Small intestine (tissue), 7 donors: Measurements from ENCODE around the gene COL25A1. TPM values are rescaled to one million over a fixed set of nuclear protein-coding genes. Genes with fewer than 3 reads are reported as not detected.

Experiments used
- DNase-seq, 2 donors: peaks; one replicate each; pipeline versions ENCODE4 v3.0.0 to v3.0.0-alpha.2; 2013
- FAIRE-seq: peaks from 2 replicates; lab custom pipeline; 2012; peaks lifted over from hg19 to GRCh38; lab: Jason Lieb, UNC
- H3K27ac ChIP-seq, 3 donors: one replicate each; pipeline ENCODE4 v1.5.1; 2013; ENCODE audit warnings: low read length in 2 of 3, mild to moderate bottlenecking in 2 of 3, control low read depth in 1 of 3, inconsistent platforms in 1 of 3, low read depth in 1 of 3, moderate library complexity in 1 of 3
- H3K27me3 ChIP-seq, 3 donors: one replicate each; pipeline ENCODE4 v1.6.1; 2013; ENCODE audit warnings: low read length in 3 of 3, inconsistent platforms in 1 of 3; ENCODE audit not compliant: control insufficient read depth in 3 of 3, insufficient read depth in 3 of 3
- H3K36me3 ChIP-seq, 3 donors: one replicate each; pipeline ENCODE4 v1.6.1; 2013; ENCODE audit warnings: low read length in 3 of 3, inconsistent platforms in 1 of 3, low read depth in 1 of 3, mild to moderate bottlenecking in 1 of 3, moderate library complexity in 1 of 3; ENCODE audit not compliant: control insufficient read depth in 3 of 3, insufficient read depth in 2 of 3
- H3K4me1 ChIP-seq, 3 donors: one replicate each; pipeline ENCODE4 v1.6.1; 2013; ENCODE audit warnings: low read length in 2 of 3, inconsistent platforms in 1 of 3, low read depth in 1 of 3, mild to moderate bottlenecking in 1 of 3, moderate library complexity in 1 of 3; ENCODE audit not compliant: control insufficient read depth in 3 of 3, insufficient read depth in 2 of 3
- H3K4me3 ChIP-seq, 3 donors: one replicate each; pipeline ENCODE4 v1.5.1; 2013; ENCODE audit warnings: low read length in 3 of 3, control low read depth in 1 of 3, inconsistent platforms in 1 of 3, low read depth in 1 of 3, mild to moderate bottlenecking in 1 of 3, moderate library complexity in 1 of 3
- H3K9me3 ChIP-seq, 2 donors: one replicate each; pipeline ENCODE4 v1.6.1; 2013; ENCODE audit warnings: low read depth in 1 of 2, low read length in 1 of 2; ENCODE audit not compliant: control insufficient read depth in 2 of 2, insufficient read depth in 1 of 2
- WGBS, 3 donors: extraction: QIAGEN DNeasy Blood & Tissue Kit; methylation state at CpG; one replicate each; pipeline ENCODE4 v1.1.7; 2013; 5-methylcytosine and 5-hydroxymethylcytosine counted together
- polyA plus RNA-seq, 4 donors: library from polyadenylated mRNA; stranded (reverse) in 3 of 4; unstranded in 1 of 4; fragments of 200-250 nt in 3 of 4; fragments of 120-200 nt in 1 of 4; gene quantifications; one replicate each; pipeline versions ENCODE4 v1.2.1 to v1.2.3, GENCODE V29; 2013
- donor health status: healthy with polysubstance abuse.
- donor health status: control.
- donor health status: control.
- donor health status: Bipolar disorder and iron deficiency.
- donor health status: healthy.

The COL25A1 gene
- polyA plus RNA-seq, 4 donors: 0.24 to 6.2 (median 2.5) TPM

- Histone ChIP-seq H3K36me3 (no peaks in the 10 kb centered on the region), H3K4me3 (no peak overlapping the region), H3K9me3 (peaks cover 0 to 19% of the 10 kb centered on the region in 2 donors), H3K27ac (no peak overlapping the region), H3K4me1 (peaks cover 0 to 8% (median 2%) of the 10 kb centered on the region in 3 donors), H3K27me3 (no peaks in the 10 kb centered on the region)
- FAIRE-seq (no peak), DNase-seq (no peak)
- 85 to 90% (median 89%) methylated on average over 5 of the region's 5 CpGs for WGBS, 3 donors
Measured at GRCh38 chr4:109016200-109016599, 286.3 kb downstream of the COL25A1 start.

- FAIRE-seq (no peak), DNase-seq (peak in 1 of 2 donors; percentile 14)
- Histone ChIP-seq H3K4me3 (no peak overlapping the region), H3K36me3 (no peaks in the 10 kb centered on the region), H3K27ac (peak overlapping the region in 1 of 3 donors; percentile 45), H3K9me3 (peaks cover 0 to 14% of the 10 kb centered on the region in 2 donors), H3K4me1 (peaks cover 0 to 8% (median 2%) of the 10 kb centered on the region in 3 donors), H3K27me3 (no peaks in the 10 kb centered on the region)
- WGBS, 3 donors: 23 to 31% (median 27%) methylated on average over 2 of the region's 2 CpGs
Measured at GRCh38 chr4:109015413-109015810, 287.0 kb downstream of the COL25A1 start.

GRCh38 chr4:109014593-109015412 lies 287.7 kb downstream of the COL25A1 start:
- FAIRE-seq: no peak
- WGBS, 3 donors: 21 to 80% (median 44%) methylated on average over 11 of the region's 11 CpGs
- Histone ChIP-seq H3K4me3 (no peak overlapping the region), H3K9me3 (peaks cover 0 to 14% of the 10 kb centered on the region in 2 donors), H3K36me3 (no peaks in the 10 kb centered on the region), H3K27ac (peak overlapping the region in 1 of 3 donors; percentile 45), H3K27me3 (no peaks in the 10 kb centered on the region), H3K4me1 (peaks cover 0 to 8% (median 2%) of the 10 kb centered on the region in 3 donors)
- peak; percentile 24 to 79 for DNase-seq

GRCh38 chr4:109012286-109012880 lies 290.1 kb downstream of the COL25A1 start:
- Histone ChIP-seq H3K27me3 (no peaks in the 10 kb centered on the region), H3K4me1 (peaks cover 0 to 8% (median 2%) of the 10 kb centered on the region in 3 donors), H3K9me3 (peaks cover 0 to 14% of the 10 kb centered on the region in 2 donors), H3K4me3 (no peak overlapping the region), H3K36me3 (no peaks in the 10 kb centered on the region), H3K27ac (no peak overlapping the region)
- DNase-seq (no peak), FAIRE-seq (no peak)
- 94 to 97% (median 94%) methylated on average over 30 to 37 of the region's 37 CpGs for WGBS, 3 donors

- no peak for DNase-seq
- Histone ChIP-seq H3K9me3 (peaks cover 0 to 6% of the 10 kb centered on the region in 2 donors), H3K27ac (no peak overlapping the region), H3K27me3 (no peaks in the 10 kb centered on the region), H3K36me3 (no peaks in the 10 kb centered on the region), H3K4me3 (no peak overlapping the region), H3K4me1 (peaks cover 0 to 8% (median 2%) of the 10 kb centered on the region in 3 donors)
- FAIRE-seq: no peak
- WGBS, 3 donors: 83 to 91% (median 89%) methylated on average over 3 of the region's 3 CpGs
Measured at GRCh38 chr4:109011241-109012026, 291.0 kb downstream of the COL25A1 start.

- DNase-seq (no peak), FAIRE-seq (peak; percentile 19)
- H3K36me3 ChIP-seq: no peaks in the 10 kb centered on the region
- no peaks in the 10 kb centered on the region for H3K9me3 ChIP-seq
- H3K27me3 ChIP-seq: no peaks in the 10 kb centered on the region
- H3K27ac ChIP-seq: no peak overlapping the region
- H3K4me3 ChIP-seq: no peak overlapping the region
- H3K4me1 ChIP-seq: peaks cover 0 to 5% (median 0%) of the 10 kb centered on the region in 3 donors
- 40 to 83% (median 73%) methylated on average over 2 of the region's 2 CpGs for WGBS, 3 donors
Measured at GRCh38 chr4:109010521-109010920, 291.9 kb downstream of the COL25A1 start.

GRCh38 chr4:109009909-109010308 lies 292.5 kb downstream of the COL25A1 start:
- H3K27ac ChIP-seq: no peak overlapping the region
- no peaks in the 10 kb centered on the region for H3K36me3 ChIP-seq
- H3K4me3 ChIP-seq: no peak overlapping the region
- no peaks in the 10 kb centered on the region for H3K9me3 ChIP-seq
- 0 to 16% (median 5%) methylated on average over 1 of the region's 1 CpG for WGBS, 3 donors
- DNase-seq (peak; percentile 9 to 20), FAIRE-seq (no peak)
- H3K4me1 ChIP-seq: peaks cover 0 to 4% (median 0%) of the 10 kb centered on the region in 3 donors
- H3K27me3 ChIP-seq: no peaks in the 10 kb centered on the region

- H3K9me3 ChIP-seq: no peaks in the 10 kb centered on the region
- FAIRE-seq (no peak), DNase-seq (no peak)
- no peaks in the 10 kb centered on the region for H3K27me3 ChIP-seq
- no peak overlapping the region for H3K4me3 ChIP-seq
- no peaks in the 10 kb centered on the region for H3K36me3 ChIP-seq
- no peaks in the 10 kb centered on the region for H3K4me1 ChIP-seq
- H3K27ac ChIP-seq: no peak overlapping the region
- WGBS, 3 donors: 82 to 88% (median 82%) methylated on average over 2 of the region's 2 CpGs
Measured at GRCh38 chr4:109007976-109008375, 294.5 kb downstream of the COL25A1 start.
